ENCODE measurements around the gene DIDO1. TPM values are rescaled to one million over a fixed set of nuclear protein-coding genes. Genes with fewer than 3 reads are reported as not detected.

The DIDO1 gene
- total RNA-seq, 1 experiment from 2014 or later = 85.9 TPM

DNA sequence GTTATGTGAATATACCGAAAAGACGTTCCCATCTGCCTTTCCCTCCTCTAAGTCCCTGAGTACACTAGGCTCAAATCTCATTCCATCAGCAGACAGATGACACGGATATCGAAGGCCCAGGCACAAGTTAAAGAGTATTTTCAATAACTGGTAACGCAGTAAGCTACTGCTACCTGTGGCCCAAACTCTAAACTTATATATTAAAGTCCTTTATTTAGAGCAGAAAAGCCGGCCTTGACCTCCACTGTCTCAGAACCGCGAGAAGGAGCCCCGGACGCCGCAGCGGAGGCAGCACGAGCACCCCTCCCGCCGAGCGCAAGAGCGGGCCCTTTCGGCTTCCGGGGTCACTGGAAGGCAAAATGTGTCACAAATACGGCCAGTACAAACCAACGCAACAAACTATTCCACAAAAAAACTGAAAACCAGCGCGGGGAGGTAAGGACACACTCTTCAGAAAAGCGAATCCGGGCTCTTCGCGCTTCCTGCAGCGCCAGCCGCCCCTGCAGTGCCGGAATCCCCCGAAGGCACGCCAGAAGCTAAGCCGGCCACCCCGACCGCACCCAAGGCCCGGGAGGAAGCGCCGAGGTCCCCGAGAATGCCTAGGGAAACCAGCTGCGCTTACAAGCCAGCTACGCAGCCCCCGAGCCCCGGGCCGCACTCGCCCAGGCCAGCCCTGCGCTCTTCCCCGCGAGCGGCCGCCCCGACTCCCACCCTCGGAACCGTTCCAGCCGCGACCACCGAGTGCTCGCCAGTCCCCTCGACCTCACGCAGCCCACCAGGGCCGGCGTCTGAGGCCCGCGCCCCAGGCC, 681 bp downstream of the DIDO1 start:
- Histone ChIP-seq H2AK5ac (ENCODE audit: insufficient read length, low read length) (no peak overlapping the region), H3K14ac (ENCODE audit: insufficient read depth, low read length) (peak overlapping the region; percentile 96), H4K91ac (ENCODE audit: insufficient read length, low read depth, low read length) (no peak overlapping the region), H3K18ac (ENCODE audit: insufficient read length, low read depth, low read length) (peak overlapping the region; percentile 86), H4K20me1 (ENCODE audit: control insufficient read depth, insufficient read depth, insufficient read length) (peaks cover 12% of the 10 kb centered on the region), H2BK20ac (ENCODE audit: low read depth, low read length, poor library complexity, severe bottlenecking) (no peak overlapping the region), H2BK5ac (ENCODE audit: insufficient read length, low read length) (no peak overlapping the region), H2AFZ (ENCODE audit: low read length) (no peak overlapping the region), H3K4ac (ENCODE audit: low read depth, low read length) (no peak overlapping the region), H3K23me2 (ENCODE audit: insufficient read length, low read depth, low read length, poor library complexity, severe bottlenecking) (peaks cover 38% of the 10 kb centered on the region), H3T11ph (ENCODE audit: low read length) (no peak overlapping the region), H2BK120ac (ENCODE audit: low read depth, low read length, poor library complexity, severe bottlenecking) (no peak overlapping the region), H4K5ac (ENCODE audit: insufficient read length, low read depth, low read length) (no peak overlapping the region), H3K9me3 (ENCODE audit: control insufficient read depth, low read depth, low read length) (no peaks in the 10 kb centered on the region), H3K4me2 (ENCODE audit: insufficient read depth, insufficient read length, low read length) (peak overlapping the region; percentile 100), H3K56ac (ENCODE audit: insufficient read length, low read depth, low read length) (no peak overlapping the region), H3K27ac (ENCODE audit: insufficient read length, low read depth, low read length) (no peak overlapping the region), H3K27me3 (ENCODE audit: insufficient read depth, low read length) (no peaks in the 10 kb centered on the region), H4K8ac (replicated peaks; ENCODE audit: insufficient read length, low read depth, low read length) (no peak overlapping the region), H3K23ac (ENCODE audit: insufficient read length, low read depth, low read length) (no peak overlapping the region), H3K79me1 (ENCODE audit: insufficient read depth, low read depth, low read length, poor library complexity, severe bottlenecking) (no peaks in the 10 kb centered on the region), H3K79me2 (ENCODE audit: insufficient read depth, low read length) (peaks cover 61% of the 10 kb centered on the region), H3K4me1 (ENCODE audit: insufficient read depth, low read length) (peaks cover 14% of the 10 kb centered on the region), H2BK12ac (ENCODE audit: insufficient read length, low read depth, low read length) (no peak overlapping the region), H3K9ac (ENCODE audit: extremely low read depth, insufficient read length, low read length) (peak overlapping the region; percentile 94), H2BK15ac (ENCODE audit: low read depth, low read length) (no peak overlapping the region)
- Mint-ChIP-seq H3K27me3 (ENCODE audit: low read depth) (no peaks in the 10 kb centered on the region), H3K4me3 (peak overlapping the region; percentile 92 to 97), H3K27ac (peak overlapping the region; percentile 93 to 97 (median 96)), H3K4me1 (peaks cover 58 to 60% of the 10 kb centered on the region in 2 experiments), H3K9me3 (no peaks in the 10 kb centered on the region), H3K36me3 (ENCODE audit: insufficient read depth in 1 of 3, low read depth in 3 of 3) (peaks cover 0 to 4% (median 2%) of the 10 kb centered on the region in 3 experiments; a peak in 4 of 7 replicates)
- WGBS (ENCODE audit: extremely low coverage, insufficient read length, low lambda C conversion rate) = no CpG with 5 or more reads among the region's 63 CpGs
- TF ChIP-seq CTCF (conservative IDR thresholded peaks at IDR 0.05) = no peak
- no peak for DNase-seq
